ENCODE measurements around the gene CCDC15. TPM values are rescaled to one million over a fixed set of nuclear protein-coding genes. Genes with fewer than 3 reads are reported as not detected.
"Not testable (repeated sequence)": the region's sequence is repeated elsewhere in the genome, so short reads cannot be mapped to it uniquely, and the experiment has no call there.

CCDC15 gene
- polyA plus RNA-seq, 2 of the 4 experiments (the other 2 are of a cell fraction), result 0.58 to 1.3 TPM

GRCh38 chr11:125088123-125088522 lies 134.1 kb downstream of the CCDC15 start (continued):
- TF ChIP-seq REST (IDR thresholded peaks at IDR 0.05), result no peak

DNA sequence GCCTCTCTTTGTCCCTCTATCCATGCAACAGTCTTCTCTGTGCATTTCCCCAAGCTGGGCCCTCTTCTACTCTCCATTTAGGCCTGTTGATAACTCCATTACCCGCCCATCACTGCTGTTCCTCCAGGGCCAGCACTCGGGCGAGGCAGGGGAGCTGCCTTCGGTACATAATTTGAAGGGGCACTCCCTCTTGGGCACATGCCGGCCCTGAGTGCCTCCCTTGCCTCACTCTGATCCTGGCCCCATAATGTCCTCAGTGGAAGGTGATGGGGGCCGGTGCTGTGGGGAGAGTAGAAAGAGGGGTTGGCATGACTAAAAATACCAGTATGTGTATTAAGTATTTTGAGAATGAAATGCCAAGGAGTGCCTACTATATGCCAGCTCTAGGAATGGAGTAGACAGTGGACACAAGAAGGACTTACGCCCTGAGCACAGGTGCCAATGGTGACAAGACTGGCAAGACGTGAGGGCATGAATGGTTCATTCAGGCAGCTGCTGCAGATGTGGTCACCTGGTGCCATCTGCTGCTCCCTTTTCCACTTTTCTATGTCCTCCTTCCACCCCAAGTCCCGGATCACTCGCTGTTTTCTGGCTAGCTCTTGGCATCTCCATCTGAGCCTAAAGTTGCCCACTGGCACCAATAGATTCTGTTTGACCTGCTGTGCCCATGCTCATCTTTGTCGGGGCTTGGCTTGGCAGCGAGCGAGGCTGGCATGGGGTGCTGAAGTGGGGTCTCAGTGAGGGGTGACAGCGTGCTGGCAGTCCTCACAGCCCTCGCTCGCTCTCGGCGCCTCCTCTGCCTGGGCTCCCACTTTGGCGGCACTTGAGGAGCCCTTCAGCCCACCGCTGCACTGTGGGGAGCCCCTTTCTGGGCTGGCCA lies 134.8 kb downstream of the CCDC15 start:
- ChIA-PET POLR2A (no interaction called here), CTCF (interaction anchor here (2.2 kb wide), 1 partner anchor 35 kb away, joined by 6 read pairs; no protein-coding TSS in a partner anchor)
- no peak for TF ChIP-seq EHF (CRISPR knock-in tag; IDR thresholded peaks at IDR 0.05)
- no peak for TF ChIP-seq NR3C1 (IDR thresholded peaks at IDR 0.05)
- no peak for TF ChIP-seq CHD4 (IDR thresholded peaks at IDR 0.05; ENCODE audit: borderline replicate concordance)
- no peak for TF ChIP-seq KDM1A (IDR thresholded peaks at IDR 0.05; ENCODE audit: low read depth)
- no peak for TF ChIP-seq PHF8 (IDR thresholded peaks at IDR 0.05; ENCODE audit: borderline replicate concordance, low read depth)
- TF ChIP-seq EP300 (IDR thresholded peaks at IDR 0.05), result no peak
- no peak for TF ChIP-seq SREBF2 (IDR thresholded peaks at IDR 0.05)
- no peak for TF ChIP-seq HEYL (CRISPR knock-in tag; IDR thresholded peaks at IDR 0.05)
- no peak for TF ChIP-seq HES2 (IDR thresholded peaks at IDR 0.05)
- no peak for TF ChIP-seq JUNB (IDR thresholded peaks at IDR 0.05)
- no peak overlapping the region for H3K4me2 ChIP-seq
- H3K9me3 ChIP-seq, result no peaks in the 10 kb centered on the region
- no peaks in the 10 kb centered on the region for H3K4me1 ChIP-seq
- ATAC-seq (no peak), DNase-seq (ENCODE audit: low read depth in 1 of 2, low spot score in 1 of 2) (no peak), FAIRE-seq (no peak)
- H3K4me3 ChIP-seq, result no peak overlapping the region
- H3K27ac ChIP-seq, result no peak overlapping the region
- WGBS (ENCODE audit: missing lambda C conversion rate), result 79% methylated on average over 9 of the region's 20 CpGs

DNA sequence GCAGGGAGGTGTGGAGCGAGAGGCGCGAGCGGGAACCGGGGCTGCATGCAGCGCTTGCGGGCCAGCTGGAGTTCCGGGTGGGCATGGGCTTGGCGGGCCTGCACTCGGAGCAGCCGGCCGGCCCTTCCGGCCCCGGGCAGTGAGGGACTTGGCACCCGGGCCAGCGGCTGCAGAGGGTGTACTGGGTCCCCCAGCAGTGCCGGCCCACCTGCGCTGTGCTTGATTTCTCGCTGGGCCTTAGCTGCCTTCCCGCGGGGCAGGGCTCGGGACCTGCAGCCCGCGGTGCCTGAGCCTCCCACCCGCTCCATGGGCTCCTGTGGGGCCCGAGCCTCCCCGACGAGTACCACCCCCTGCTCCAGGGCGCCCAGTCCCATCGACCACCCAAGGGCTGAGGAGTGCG lies 135.5 kb downstream of the CCDC15 start:
- ATAC-seq; H3K9me3 ChIP-seq; FAIRE-seq; H3K4me3 ChIP-seq; H3K27ac ChIP-seq; H3K4me1 ChIP-seq; H3K4me2 ChIP-seq; POLR2A ChIA-PET; DNase-seq (ENCODE audit: low read depth in 1 of 2, low spot score in 1 of 2): not testable (repeated sequence)
- CTCF ChIA-PET, result interaction anchor here (1.9 to 2.2 kb wide), 2 partner anchors 35 to 257 kb away, joined by 6 to 14 read pairs; no protein-coding TSS in a partner anchor
- WGBS (ENCODE audit: missing lambda C conversion rate), result no CpG with 5 or more reads among the region's 31 CpGs

GRCh38 chr11:125090151-125090550 lies 136.1 kb downstream of the CCDC15 start:
- DNase-seq (ENCODE audit: low read depth in 1 of 2, low spot score in 1 of 2); ATAC-seq; H3K4me3 ChIP-seq; FAIRE-seq; H3K27ac ChIP-seq; H3K4me2 ChIP-seq; POLR2A ChIA-PET; H3K9me3 ChIP-seq; H3K4me1 ChIP-seq: not testable (repeated sequence)
- 87% methylated on average over 7 of the region's 10 CpGs for WGBS (ENCODE audit: missing lambda C conversion rate)
- CTCF ChIA-PET, result interaction anchor here (0.9 to 3.0 kb wide), 7 partner anchors 10 to 256 kb away, joined by 3 to 26 read pairs (median 6); no protein-coding TSS in a partner anchor

DNA sequence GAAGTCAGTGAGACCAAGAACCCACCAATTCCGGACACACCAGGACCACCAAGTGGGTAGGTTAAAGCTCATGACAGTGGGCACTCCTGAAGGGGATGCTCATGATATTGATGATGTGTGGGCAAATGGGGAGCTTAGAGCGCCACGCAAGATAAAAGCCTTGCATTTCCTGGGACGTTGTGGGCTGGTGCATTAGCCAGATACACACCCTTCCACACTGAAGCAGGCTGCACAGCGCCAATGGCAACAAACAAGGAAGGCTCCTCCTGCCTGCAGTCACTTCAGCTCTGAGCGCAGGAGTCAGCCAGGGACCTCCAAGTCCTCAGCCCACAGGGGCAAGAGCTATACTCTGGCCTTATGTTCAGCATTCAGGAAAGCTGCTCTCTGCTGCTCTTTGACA lies 136.8 kb downstream of the CCDC15 start:
- FAIRE-seq (no peak), DNase-seq (ENCODE audit: low read depth in 1 of 2, low spot score in 1 of 2) (no peak), ATAC-seq (peak in 1 of 2 experiments; percentile 47; a peak in 3 of 6 replicates)
- no peak for TF ChIP-seq RNF2 (IDR thresholded peaks at IDR 0.05; ENCODE audit: borderline replicate concordance, low read depth)
- TF ChIP-seq JUNB (IDR thresholded peaks at IDR 0.05), result no peak
- no peak for TF ChIP-seq CBX8 (IDR thresholded peaks at IDR 0.05)
- TF ChIP-seq USF2 (IDR thresholded peaks at IDR 0.05), result no peak
- no peak for TF ChIP-seq ZSCAN20 (CRISPR knock-in tag; IDR thresholded peaks at IDR 0.05)
- no peak for TF ChIP-seq NFE2L2 (conservative IDR thresholded peaks at IDR 0.05; ENCODE audit: low read length)
- no peak for TF ChIP-seq BHLHE40 (IDR thresholded peaks at IDR 0.05; ENCODE audit: low read depth, low read length)
- TF ChIP-seq POLR2AphosphoS2 (conservative IDR thresholded peaks at IDR 0.05; ENCODE audit: low read length), result no peak
- TF ChIP-seq JUN (IDR thresholded peaks at IDR 0.05), result no peak
- TF ChIP-seq, protein P1, sequence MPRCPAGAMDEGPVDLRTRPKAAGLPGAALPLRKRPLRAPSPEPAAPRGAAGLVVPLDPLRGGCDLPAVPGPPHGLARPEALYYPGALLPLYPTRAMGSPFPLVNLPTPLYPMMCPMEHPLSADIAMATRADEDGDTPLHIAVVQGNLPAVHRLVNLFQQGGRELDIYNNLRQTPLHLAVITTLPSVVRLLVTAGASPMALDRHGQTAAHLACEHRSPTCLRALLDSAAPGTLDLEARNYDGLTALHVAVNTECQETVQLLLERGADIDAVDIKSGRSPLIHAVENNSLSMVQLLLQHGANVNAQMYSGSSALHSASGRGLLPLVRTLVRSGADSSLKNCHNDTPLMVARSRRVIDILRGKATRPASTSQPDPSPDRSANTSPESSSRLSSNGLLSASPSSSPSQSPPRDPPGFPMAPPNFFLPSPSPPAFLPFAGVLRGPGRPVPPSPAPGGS (IDR thresholded peaks at IDR 0.05), result no peak
- TF ChIP-seq EHMT2 (IDR thresholded peaks at IDR 0.05; ENCODE audit: low read depth), result no peak
- no peak for TF ChIP-seq MAX (IDR thresholded peaks at IDR 0.05)
- TF ChIP-seq CHD4 (IDR thresholded peaks at IDR 0.05; ENCODE audit: borderline replicate concordance), result no peak
- no peak for TF ChIP-seq PHF8 (IDR thresholded peaks at IDR 0.05; ENCODE audit: borderline replicate concordance, low read depth)
- 62% methylated on average over 5 of the region's 6 CpGs for WGBS (ENCODE audit: missing lambda C conversion rate)
- H3K27ac ChIP-seq, result no peak overlapping the region
- POLR2A ChIA-PET, result no interaction called here
- CTCF ChIA-PET, result interaction anchor here (0.7 to 3.0 kb wide), 20 partner anchors 9 to 340 kb away, joined by 3 to 26 read pairs (median 6); no protein-coding TSS in a partner anchor
- H3K4me1 ChIP-seq, result no peaks in the 10 kb centered on the region
- no peak overlapping the region for H3K4me3 ChIP-seq
- no peaks in the 10 kb centered on the region for H3K9me3 ChIP-seq
- H3K4me2 ChIP-seq, result no peak overlapping the region
